RPMI8226 (cell line): ENCODE results near the gene CFAP69.
"Not testable (repeated sequence)": the region's sequence is repeated elsewhere in the genome, so short reads cannot be mapped to it uniquely, and the experiment has no call there.

Experiments
- DNase-seq: peaks from one replicate; pipeline ENCODE4 v3.0.0-alpha.2; 2015

Gene CFAP69

GRCh38 chr7:90346336-90347125 is 101.6 kb downstream of the CFAP69 start, which contains the start of gene GTPBP10:
Gene GTPBP10, plus strand, starts transcription at chr7:90346716. Its CDS starts 26 bp downstream, at chr7:90346742.
- peak; percentile 98 for DNase-seq

GRCh38 chr7:90347759-90348158 is 102.8 kb downstream of the CFAP69 start:
- DNase-seq = no peak

- DNase-seq = no peak
Observed at GRCh38 chr7:90349305-90349704, 104.3 kb downstream of the CFAP69 start.

GRCh38 chr7:90350032-90350431 is 105.1 kb downstream of the CFAP69 start:
- not testable (repeated sequence) for DNase-seq

- no peak for DNase-seq
Observed at GRCh38 chr7:90351987-90352386, 107.0 kb downstream of the CFAP69 start.
